ENCODE results near the gene CTSD. TPM values are rescaled to one million over a fixed set of nuclear protein-coding genes. Genes with fewer than 3 reads are reported as not detected.
A peak's percentile ranks its signal among the peaks of the same experiment; 100 is the strongest.

CTSD gene
- total RNA-seq, 1 donor from 2014 or later, result 44.9 TPM

DNA sequence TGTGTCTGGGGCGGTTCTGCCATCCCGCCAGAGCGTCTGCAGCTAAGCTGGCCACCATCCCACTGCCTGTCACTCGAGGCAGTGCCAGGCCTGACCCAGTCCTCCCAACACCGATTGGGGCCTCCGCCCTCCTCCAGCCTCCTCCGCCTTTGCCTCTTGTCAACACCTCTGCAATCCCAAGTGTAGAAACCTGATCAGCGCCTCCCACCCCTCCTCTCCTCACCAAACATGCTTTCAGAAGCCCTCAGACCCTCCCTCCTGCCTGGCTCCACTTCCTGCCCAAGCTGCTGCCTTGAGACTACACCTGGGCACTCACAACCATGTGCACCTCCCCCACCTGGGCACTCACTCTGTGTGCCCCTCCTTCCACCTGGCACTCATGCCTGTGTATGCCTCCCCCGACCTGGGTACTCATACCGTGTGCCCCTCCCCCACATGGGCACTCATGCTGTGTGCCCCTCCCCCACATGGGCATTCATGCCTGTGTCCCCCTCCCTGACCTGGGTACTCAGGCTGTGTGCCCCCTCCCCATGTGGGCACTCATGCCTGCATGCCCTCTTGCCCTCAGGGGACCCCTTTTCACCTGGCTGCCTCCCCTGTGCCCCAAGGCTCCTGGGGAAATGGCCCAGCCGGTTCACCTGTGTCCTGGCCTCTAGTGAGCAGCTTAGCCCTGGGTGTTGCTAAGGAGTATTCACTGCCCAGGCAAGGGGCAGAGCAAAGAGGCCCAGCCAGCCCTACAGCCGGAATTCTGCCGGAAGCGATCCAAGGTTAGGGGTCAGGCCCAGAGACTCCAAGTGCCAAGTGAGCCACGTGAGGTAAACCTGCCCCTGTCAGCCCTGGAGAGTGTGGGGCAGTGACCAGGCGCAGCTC is 7.8 kb downstream of the CTSD start:
- H3K4me3 ChIP-seq (ENCODE audit: low read length in 3 of 3), result no peak overlapping the region
- peak overlapping the region; percentile 36 for H3K27ac ChIP-seq (ENCODE audit: low read depth, low read length)

DNA sequence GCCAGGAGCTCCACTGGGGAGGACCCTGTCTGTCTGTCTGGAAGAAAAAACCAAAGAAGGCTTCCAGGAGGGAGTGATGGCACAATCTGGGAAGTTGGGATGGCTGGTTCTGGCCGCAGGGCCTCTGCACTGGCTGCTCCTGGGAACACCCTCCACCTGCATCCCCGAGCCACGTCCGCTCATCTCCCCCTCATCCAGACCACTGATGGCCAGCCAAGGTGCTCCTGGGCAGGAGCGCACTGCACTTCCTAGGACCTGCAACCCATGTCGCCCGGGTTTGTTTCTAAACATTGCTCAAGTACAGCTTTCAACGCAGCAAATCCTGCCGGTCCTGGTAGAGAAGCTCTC is 8.4 kb downstream of the CTSD start:
- no peak overlapping the region for H3K27ac ChIP-seq (ENCODE audit: low read depth, low read length)
- peaks cover 64 to 97% (median 83%) of the 10 kb centered on the region in 3 donors for H3K4me1 ChIP-seq (ENCODE audit: control insufficient read depth in 3 of 3, insufficient read depth in 3 of 3, low read length in 3 of 3)
- H3K27me3 ChIP-seq (ENCODE audit: control insufficient read depth in 3 of 3, insufficient read depth in 3 of 3, low read length in 3 of 3), result no peaks in the 10 kb centered on the region
- peaks cover 52 to 69% (median 60%) of the 10 kb centered on the region in 3 donors for H3K36me3 ChIP-seq (ENCODE audit: control insufficient read depth in 3 of 3, insufficient read depth in 3 of 3, low read length in 3 of 3)
- H3K9ac ChIP-seq (ENCODE audit: low read depth in 1 of 3, low read length in 3 of 3), result peak overlapping the region in 1 of 3 donors; percentile 54
- no peak overlapping the region for H3K4me3 ChIP-seq (ENCODE audit: low read length in 3 of 3)
- no peaks in the 10 kb centered on the region for H3K9me3 ChIP-seq (ENCODE audit: control insufficient read depth in 3 of 3, low read length in 3 of 3)

More for the DNA sequence above, 7.8 kb downstream of the CTSD start:
- Histone ChIP-seq H3K4me1 (ENCODE audit: control insufficient read depth in 3 of 3, insufficient read depth in 3 of 3, low read length in 3 of 3) (peaks cover 64 to 97% (median 83%) of the 10 kb centered on the region in 3 donors), H3K9me3 (ENCODE audit: control insufficient read depth in 3 of 3, low read length in 3 of 3) (no peaks in the 10 kb centered on the region), H3K36me3 (ENCODE audit: control insufficient read depth in 3 of 3, insufficient read depth in 3 of 3, low read length in 3 of 3) (peaks cover 52 to 72% (median 60%) of the 10 kb centered on the region in 3 donors), H3K27me3 (ENCODE audit: control insufficient read depth in 3 of 3, insufficient read depth in 3 of 3, low read length in 3 of 3) (no peaks in the 10 kb centered on the region), H3K9ac (ENCODE audit: low read depth in 1 of 3, low read length in 3 of 3) (peak overlapping the region in 1 of 3 donors; percentile 57)

DNA sequence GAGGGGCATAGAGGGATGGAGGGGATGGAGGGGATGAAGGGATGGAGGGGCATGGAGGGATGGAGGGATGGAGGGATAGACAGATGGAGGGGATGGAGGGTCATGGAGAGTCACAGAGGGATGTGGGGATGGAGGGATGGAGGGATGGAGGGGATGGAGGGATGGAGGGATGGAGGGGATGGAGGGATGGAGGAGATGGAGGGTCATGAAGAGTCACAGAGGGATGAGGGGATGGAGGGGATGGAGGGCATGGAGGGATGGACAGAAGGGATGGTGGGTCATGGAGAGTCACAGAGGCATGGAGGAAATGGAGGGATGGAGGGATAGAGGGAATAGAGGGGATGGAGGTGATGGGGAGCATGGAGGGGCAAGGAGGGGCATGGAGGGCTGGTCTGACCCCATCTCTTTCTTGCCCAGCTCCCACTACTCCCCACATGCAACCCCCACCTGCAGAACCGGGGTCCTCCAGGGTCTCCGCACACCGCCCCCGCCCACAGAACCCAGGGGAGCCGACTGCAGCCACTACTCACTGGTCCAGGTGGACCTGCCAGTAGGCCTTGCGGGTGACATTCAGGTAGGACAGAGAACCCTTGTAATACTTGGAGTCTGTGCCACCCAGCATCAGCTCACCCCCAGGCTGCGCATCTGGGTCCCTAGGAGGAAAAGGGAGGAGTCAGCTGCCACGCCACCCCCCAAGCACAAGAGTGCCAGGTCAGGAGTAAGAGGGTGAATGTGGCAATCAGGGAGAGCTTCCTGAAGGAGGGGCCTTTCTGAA is 9.2 kb downstream of the CTSD start:
- Histone ChIP-seq H3K27ac (ENCODE audit: low read depth, low read length) (no peak overlapping the region), H3K4me1 (ENCODE audit: control insufficient read depth in 3 of 3, insufficient read depth in 3 of 3, low read length in 3 of 3) (peaks cover 62 to 97% (median 83%) of the 10 kb centered on the region in 3 donors), H3K27me3 (ENCODE audit: control insufficient read depth in 3 of 3, insufficient read depth in 3 of 3, low read length in 3 of 3) (peaks cover 0 to 5% (median 0%) of the 10 kb centered on the region in 3 donors), H3K36me3 (ENCODE audit: control insufficient read depth in 3 of 3, insufficient read depth in 3 of 3, low read length in 3 of 3) (peaks cover 48 to 63% (median 60%) of the 10 kb centered on the region in 3 donors), H3K4me3 (ENCODE audit: low read length in 3 of 3) (no peak overlapping the region), H3K9ac (ENCODE audit: low read depth in 1 of 3, low read length in 3 of 3) (no peak overlapping the region), H3K9me3 (ENCODE audit: control insufficient read depth in 3 of 3, low read length in 3 of 3) (no peaks in the 10 kb centered on the region)

DNA sequence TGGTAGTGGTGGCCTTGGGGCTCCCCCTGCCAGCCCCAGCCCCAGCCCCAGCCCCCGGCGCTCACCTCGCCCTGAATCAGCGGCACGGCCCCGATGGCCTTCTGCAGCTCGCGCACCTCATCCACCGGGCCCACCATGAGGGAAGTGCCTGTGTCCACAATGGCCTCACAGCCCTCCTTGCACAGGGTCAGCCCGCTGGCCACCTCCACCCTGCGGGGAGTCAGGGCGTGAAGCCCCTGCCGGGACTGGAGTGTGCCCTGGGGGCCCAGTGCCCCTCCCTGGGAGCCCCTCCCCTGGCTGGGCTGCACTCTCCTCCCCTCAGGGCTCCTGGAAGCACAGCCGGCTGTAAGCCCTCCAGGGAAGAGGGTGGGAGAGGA is 9.8 kb downstream of the CTSD start:
- Histone ChIP-seq H3K27ac (ENCODE audit: low read depth, low read length) (no peak overlapping the region), H3K9me3 (ENCODE audit: control insufficient read depth in 3 of 3, low read length in 3 of 3) (no peaks in the 10 kb centered on the region), H3K27me3 (ENCODE audit: control insufficient read depth in 3 of 3, insufficient read depth in 3 of 3, low read length in 3 of 3) (peaks cover 0 to 5% (median 0%) of the 10 kb centered on the region in 3 donors), H3K36me3 (ENCODE audit: control insufficient read depth in 3 of 3, insufficient read depth in 3 of 3, low read length in 3 of 3) (peaks cover 44 to 58% (median 54%) of the 10 kb centered on the region in 3 donors), H3K4me1 (ENCODE audit: control insufficient read depth in 3 of 3, insufficient read depth in 3 of 3, low read length in 3 of 3) (peaks cover 59 to 94% (median 82%) of the 10 kb centered on the region in 3 donors), H3K9ac (ENCODE audit: low read depth in 1 of 3, low read length in 3 of 3) (no peak overlapping the region), H3K4me3 (ENCODE audit: low read length in 3 of 3) (no peak overlapping the region)

DNA sequence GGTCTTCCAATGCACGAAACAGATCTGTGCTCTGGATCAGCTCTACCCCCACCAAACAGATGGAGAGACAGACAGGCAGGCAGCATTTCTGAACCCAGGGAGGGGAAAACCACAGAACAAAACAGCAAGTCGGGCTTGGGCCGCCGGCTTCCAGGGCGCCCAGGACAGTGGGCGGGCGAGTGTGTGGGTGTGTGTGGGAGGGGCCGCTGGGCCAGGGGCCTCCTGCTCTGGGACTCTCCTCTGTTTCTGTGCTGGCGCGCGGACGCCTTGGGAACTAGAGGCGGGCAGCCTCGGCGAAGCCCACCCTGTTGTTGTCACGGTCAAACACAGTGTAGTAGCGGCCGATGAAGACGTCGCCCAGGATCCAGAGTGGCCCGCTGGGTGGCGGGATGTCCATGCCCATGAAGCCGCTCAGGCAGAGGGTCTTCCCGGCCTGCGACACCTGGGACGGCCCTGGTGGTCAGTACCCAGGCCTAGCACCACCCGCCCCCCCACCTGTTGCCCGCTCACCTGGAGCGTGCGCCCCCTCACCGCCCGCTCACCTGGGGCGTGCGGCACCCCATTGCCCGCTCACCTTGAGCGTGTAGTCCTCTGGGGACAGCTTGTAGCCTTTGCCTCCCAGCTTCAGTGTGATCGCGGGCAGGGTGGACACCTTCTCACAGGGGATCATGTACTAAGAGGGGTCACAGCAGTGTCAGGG is 10.3 kb downstream of the CTSD start:
- H3K4me1 ChIP-seq (ENCODE audit: control insufficient read depth in 3 of 3, insufficient read depth in 3 of 3, low read length in 3 of 3), result peaks cover 59 to 93% (median 82%) of the 10 kb centered on the region in 3 donors
- H3K36me3 ChIP-seq (ENCODE audit: control insufficient read depth in 3 of 3, insufficient read depth in 3 of 3, low read length in 3 of 3), result peaks cover 40 to 53% (median 49%) of the 10 kb centered on the region in 3 donors
- no peak overlapping the region for H3K4me3 ChIP-seq (ENCODE audit: low read length in 3 of 3)
- peak overlapping the region in 1 of 3 donors; percentile 33 for H3K9ac ChIP-seq (ENCODE audit: low read depth in 1 of 3, low read length in 3 of 3)
- no peaks in the 10 kb centered on the region for H3K9me3 ChIP-seq (ENCODE audit: control insufficient read depth in 3 of 3, low read length in 3 of 3)
- H3K27ac ChIP-seq (ENCODE audit: low read depth, low read length), result peak overlapping the region; percentile 84
- H3K27me3 ChIP-seq (ENCODE audit: control insufficient read depth in 3 of 3, insufficient read depth in 3 of 3, low read length in 3 of 3), result peaks cover 0 to 5% (median 0%) of the 10 kb centered on the region in 3 donors

DNA sequence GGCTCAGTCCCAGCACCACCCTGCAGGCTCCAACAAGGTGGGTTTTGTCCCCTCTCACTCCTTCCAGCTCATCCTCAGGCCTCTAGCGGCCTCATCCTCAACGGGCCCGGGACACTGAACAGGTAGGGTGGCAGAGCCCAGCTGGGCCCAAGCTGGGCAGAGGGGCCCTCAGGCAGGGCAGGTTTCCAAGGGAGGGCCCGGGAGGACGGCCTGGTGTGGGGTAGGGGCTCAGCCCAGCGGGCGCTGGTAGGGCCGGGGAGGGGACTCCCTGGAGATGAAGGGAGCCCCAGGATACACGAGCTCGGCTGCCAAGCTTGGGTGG is 10.9 kb downstream of the CTSD start:
- peak overlapping the region in 2 of 3 donors; percentile 32 to 79 for H3K9ac ChIP-seq (ENCODE audit: low read depth in 1 of 3, low read length in 3 of 3)
- no peaks in the 10 kb centered on the region for H3K9me3 ChIP-seq (ENCODE audit: control insufficient read depth in 3 of 3, low read length in 3 of 3)
- peaks cover 59 to 92% (median 86%) of the 10 kb centered on the region in 3 donors for H3K4me1 ChIP-seq (ENCODE audit: control insufficient read depth in 3 of 3, insufficient read depth in 3 of 3, low read length in 3 of 3)
- no peak overlapping the region for H3K4me3 ChIP-seq (ENCODE audit: low read length in 3 of 3)
- peak overlapping the region; percentile 84 for H3K27ac ChIP-seq (ENCODE audit: low read depth, low read length)
- H3K36me3 ChIP-seq (ENCODE audit: control insufficient read depth in 3 of 3, insufficient read depth in 3 of 3, low read length in 3 of 3), result peaks cover 40 to 48% (median 46%) of the 10 kb centered on the region in 3 donors
- H3K27me3 ChIP-seq (ENCODE audit: control insufficient read depth in 3 of 3, insufficient read depth in 3 of 3, low read length in 3 of 3), result peaks cover 0 to 5% (median 0%) of the 10 kb centered on the region in 3 donors

DNA sequence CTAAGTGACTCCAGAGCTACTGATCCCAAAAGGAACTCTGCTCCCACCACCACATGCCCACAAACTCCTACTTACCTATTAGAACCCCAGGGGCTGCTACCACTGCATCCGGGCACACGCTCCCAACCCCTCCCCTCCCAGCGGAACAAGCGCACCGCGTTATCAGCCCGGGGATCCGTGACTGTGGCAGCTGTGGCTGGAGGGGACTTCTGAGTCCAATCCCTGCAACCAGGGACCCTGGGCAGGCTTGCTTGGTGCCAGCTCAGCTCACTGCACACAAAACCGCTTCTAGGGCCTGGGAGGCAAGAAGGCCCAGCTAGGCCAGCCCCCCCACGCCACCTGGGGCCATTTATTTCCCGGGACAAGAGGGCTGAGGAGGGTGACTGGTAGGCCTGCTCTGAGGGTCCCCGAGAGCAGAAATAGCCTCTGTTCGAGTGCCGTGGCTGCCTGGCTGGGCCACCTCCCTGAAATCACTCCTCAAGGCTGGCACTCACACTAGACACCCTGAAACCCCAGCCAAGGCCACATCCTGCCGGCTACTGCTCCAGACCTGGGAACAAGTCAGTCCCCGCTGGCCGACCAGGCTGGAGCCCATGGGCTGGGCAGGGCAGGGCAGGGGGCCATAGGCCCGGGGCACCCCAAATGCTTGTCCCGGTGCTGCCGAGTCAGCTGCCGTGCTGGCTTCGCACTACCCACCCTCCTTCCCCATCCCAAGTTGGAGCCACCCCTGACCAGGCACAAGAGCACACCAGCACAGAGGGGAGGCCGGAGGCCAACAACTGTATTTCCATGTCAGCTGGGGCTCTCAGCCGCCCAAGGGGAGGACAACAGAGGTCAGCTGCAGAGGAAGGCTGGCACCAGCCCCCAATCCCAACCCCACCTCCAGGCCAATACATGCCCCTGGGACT is 11.5 kb downstream of the CTSD start:
- Histone ChIP-seq H3K9ac (ENCODE audit: low read depth in 1 of 3, low read length in 3 of 3) (peak overlapping the region; percentile 32 to 79 (median 57)), H3K4me3 (ENCODE audit: low read length in 3 of 3) (peak overlapping the region in 1 of 3 donors; percentile 15), H3K27ac (ENCODE audit: low read depth, low read length) (peak overlapping the region; percentile 84), H3K36me3 (ENCODE audit: control insufficient read depth in 3 of 3, insufficient read depth in 3 of 3, low read length in 3 of 3) (peaks cover 35 to 44% (median 42%) of the 10 kb centered on the region in 3 donors), H3K4me1 (ENCODE audit: control insufficient read depth in 3 of 3, insufficient read depth in 3 of 3, low read length in 3 of 3) (peaks cover 62 to 92% (median 88%) of the 10 kb centered on the region in 3 donors), H3K9me3 (ENCODE audit: control insufficient read depth in 3 of 3, low read length in 3 of 3) (no peaks in the 10 kb centered on the region), H3K27me3 (ENCODE audit: control insufficient read depth in 3 of 3, insufficient read depth in 3 of 3, low read length in 3 of 3) (peaks cover 0 to 5% (median 0%) of the 10 kb centered on the region in 3 donors)

DNA sequence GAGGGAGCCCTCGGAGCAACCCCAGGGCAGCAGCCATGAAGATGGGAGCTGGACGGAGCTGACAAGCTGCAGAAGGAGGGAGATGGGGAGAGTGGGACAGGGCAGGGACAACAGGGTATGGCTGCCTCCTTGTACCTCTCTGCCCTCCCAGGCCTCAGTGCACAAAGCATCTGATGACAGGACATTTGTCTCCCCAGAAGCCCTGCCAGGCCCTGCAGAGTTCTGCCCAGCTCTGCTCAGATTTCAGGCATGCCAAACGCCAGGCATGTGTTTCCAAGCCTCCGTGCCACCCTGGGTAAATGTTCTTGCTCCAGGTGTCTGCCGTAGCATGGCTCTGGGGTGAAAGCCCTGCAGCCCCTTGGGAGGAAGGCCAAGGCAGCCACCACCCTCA is 12.2 kb downstream of the CTSD start:
- Histone ChIP-seq H3K36me3 (ENCODE audit: control insufficient read depth in 3 of 3, insufficient read depth in 3 of 3, low read length in 3 of 3) (peaks cover 31 to 36% (median 36%) of the 10 kb centered on the region in 3 donors), H3K9me3 (ENCODE audit: control insufficient read depth in 3 of 3, low read length in 3 of 3) (no peaks in the 10 kb centered on the region), H3K4me1 (ENCODE audit: control insufficient read depth in 3 of 3, insufficient read depth in 3 of 3, low read length in 3 of 3) (peaks cover 60 to 92% (median 88%) of the 10 kb centered on the region in 3 donors), H3K4me3 (ENCODE audit: low read length in 3 of 3) (peak overlapping the region in 1 of 3 donors; percentile 15), H3K9ac (ENCODE audit: low read depth in 1 of 3, low read length in 3 of 3) (peak overlapping the region; percentile 50 to 79 (median 57)), H3K27ac (ENCODE audit: low read depth, low read length) (peak overlapping the region; percentile 84), H3K27me3 (ENCODE audit: control insufficient read depth in 3 of 3, insufficient read depth in 3 of 3, low read length in 3 of 3) (peaks cover 0 to 5% (median 0%) of the 10 kb centered on the region in 3 donors)
